ENCODE results near the gene MAP1S. TPM values are rescaled to one million over a fixed set of nuclear protein-coding genes. Genes with fewer than 3 reads are reported as not detected.

Gene MAP1S
- 115 and 116 TPM in 2 replicates for total RNA-seq (2021; fragmentation: NEBNext Ultra II Directional; extraction: Animal tissue kit (Norgen Biotek cat#: 25700))
- 66.7 and 161 TPM in 2 replicates for polyA plus RNA-seq (2011; rRNA removed)
- polyA plus RNA-seq (2011; cell fraction: cytosol; rRNA removed) = 36.1 TPM
- polyA plus RNA-seq (2011; cell fraction: nucleus; rRNA removed) = 88.4 TPM
- 82.0 to 146 TPM (median 135 TPM) in 4 replicates for polyA plus RNA-seq (2012, experiment 1 of 2)
- polyA plus RNA-seq (2012, experiment 2 of 2) = 65.2 TPM
- polyA plus RNA-seq (2013, experiment 1 of 2) = 49.7 TPM
- polyA plus RNA-seq (2013, experiment 2 of 2) = 45.9 TPM
- polyA minus RNA-seq (2011; rRNA and poly(A)+ RNA removed) = 67.0 and 81.2 TPM in 2 replicates
- 103 TPM for polyA minus RNA-seq (2011; cell fraction: cytosol; rRNA and poly(A)+ RNA removed)
- 39.2 TPM for polyA minus RNA-seq (2011; cell fraction: nucleus; rRNA and poly(A)+ RNA removed)
- long read RNA-seq, experiment 1, transcript MAP1S-201 (7 exons, 3,419 nt) = major isoform, 14 of 78 reads
- long read RNA-seq, experiment 1, partial matches to known transcripts = 58 of 78 reads
- long read RNA-seq, experiment 1, other reads (novel, unspliced or antisense) = 4 of 78 reads
- long read RNA-seq, experiment 2, partial matches to known transcripts = 0 of 1 reads
- long read RNA-seq, experiment 2, other reads (novel, unspliced or antisense) = 0 of 1 reads

GRCh38 chr19:17718947-17719711 is at the start of gene MAP1S:
Gene MAP1S (plus strand): TSS chr19:17719480. CDS start chr19:17719503, 23 bp downstream.
- peaks cover 0 to 6% (median 3%) of the 10 kb centered on the region in 4 experiments; a peak in 6 of 8 replicates for H3K36me3 ChIP-seq (ENCODE audit: control insufficient read depth in 2 of 4, insufficient read depth in 4 of 4, low read length in 3 of 4)
- peak within 1 kb of the TSS; percentile 37; the same call in 1 of the 2 replicates for H2AFZ ChIP-seq (ENCODE audit: low read length)
- peak within 1 kb of the TSS; percentile 46 for H4K5ac ChIP-seq (ENCODE audit: insufficient read length, low read depth, low read length)
- peak within 1 kb of the TSS; percentile 94 for H4K8ac ChIP-seq (ENCODE audit: extremely low read depth, insufficient read depth, low read length)
- H3K18ac ChIP-seq (ENCODE audit: extremely low read depth, low read length) = no peak within 1 kb of the TSS; the same call in 1 of the 2 replicates
- peak within 1 kb of the TSS; percentile 89 to 99 for H3K4me2 ChIP-seq (ENCODE audit: insufficient read depth in 1 of 2, low read depth in 2 of 2, low read length in 2 of 2)
- peak within 1 kb of the TSS; percentile 26 for H2BK120ac ChIP-seq (replicated peaks; ENCODE audit: low read depth, low read length)
- H2BK5ac ChIP-seq (ENCODE audit: low read depth, low read length) = peak within 1 kb of the TSS; percentile 52; the same call in 1 of the 2 replicates
- H3K56ac ChIP-seq (replicated peaks; ENCODE audit: insufficient read length, low read depth, low read length) = no peak within 1 kb of the TSS
- peaks cover 11 to 21% of the 10 kb centered on the region in 2 experiments for H4K20me1 ChIP-seq (replicated peaks in 1 of 2; ENCODE audit: control insufficient read depth in 1 of 2, insufficient read depth in 2 of 2, low read length in 2 of 2)
- DNase-seq (ENCODE audit: low read depth in 1 of 2, low spot score in 2 of 2) = peak; percentile 50 to 91
- H3K4me3 ChIP-seq (ENCODE audit: extremely low read depth in 1 of 4, insufficient read depth in 2 of 4, low read depth in 3 of 4, low read length in 4 of 4) = peak within 1 kb of the TSS; percentile 75 to 100 (median 83)
- no peak for FAIRE-seq
- CTCF ChIA-PET (ENCODE audit: partially characterized antibody) = interaction anchor here (0.8 to 3.6 kb wide), 7 partner anchors 15 to 235 kb away, joined by 3 to 21 read pairs (median 3); no protein-coding TSS in a partner anchor
- H3K27ac ChIP-seq (ENCODE audit: low read depth, low read length) = no peak within 1 kb of the TSS; the same call in 1 of the 2 replicates
- peaks cover 4 to 13% (median 6%) of the 10 kb centered on the region in 4 experiments for H3K4me1 ChIP-seq (replicated peaks in 1 of 4; ENCODE audit: control insufficient read depth in 3 of 4, insufficient read depth in 4 of 4, low read length in 3 of 4)
- peak within 1 kb of the TSS; percentile 93 for H2BK15ac ChIP-seq (ENCODE audit: low read length)
- WGBS, 2 experiments (ENCODE audit: extremely low coverage in 1 of 2, insufficient coverage in 1 of 2, insufficient read length in 1 of 2, insufficient replicate concordance in 2 of 2, low coverage in 1 of 2, low lambda C conversion rate in 2 of 2, missing lambda C conversion rate in 1 of 2) = 8% methylated on average over 28 of the region's 53 CpGs; no CpG with 5 or more reads in 1 of the 2 experiments
- 0 out of 2 replicates have a peak within 1 kb of the TSS, but pooled peaks have one; percentile 31 for H2BK12ac ChIP-seq (ENCODE audit: low read depth, low read length)
- H3K9ac ChIP-seq (replicated peaks in 1 of 4; ENCODE audit: extremely low read depth in 1 of 4, low read depth in 3 of 4, low read length in 3 of 4) = peak within 1 kb of the TSS; percentile 56 to 84 (median 64)
- H3K23ac ChIP-seq (ENCODE audit: insufficient read length) = no peak within 1 kb of the TSS
- POLR2A ChIA-PET (ENCODE audit: partially characterized antibody) = interaction anchor here (0.7 to 3.8 kb wide), 15 partner anchors 9 to 140 kb away, joined by 3 to 13 read pairs (median 3); no protein-coding TSS in a partner anchor
- H3K79me2 ChIP-seq (ENCODE audit: control insufficient read depth in 1 of 2, insufficient read depth in 2 of 2, low read length in 2 of 2) = peaks cover 17 to 32% of the 10 kb centered on the region in 2 experiments
- peaks cover 9% of the 10 kb centered on the region; the same call in 1 of the 2 replicates for H3K23me2 ChIP-seq (ENCODE audit: low read depth, low read length)
- H3K79me1 ChIP-seq (ENCODE audit: low read depth, low read length) = peaks cover 9% of the 10 kb centered on the region; the same call in 1 of the 2 replicates
- H4K91ac ChIP-seq (replicated peaks; ENCODE audit: insufficient read length, low read length) = peak within 1 kb of the TSS; percentile 5
- H3K4ac ChIP-seq (replicated peaks; ENCODE audit: insufficient read length, low read depth, low read length) = no peak within 1 kb of the TSS
- H3K27me3 ChIP-seq (replicated peaks in 1 of 4; ENCODE audit: control insufficient read depth in 3 of 4, extremely low read depth in 1 of 4, insufficient read depth in 3 of 4, low read length in 3 of 4) = no peaks in the 10 kb centered on the region
- H2BK20ac ChIP-seq (ENCODE audit: low read length) = no peak within 1 kb of the TSS
- no peaks in the 10 kb centered on the region for H3K9me3 ChIP-seq (ENCODE audit: insufficient read depth in 2 of 2, low read depth in 1 of 2, low read length in 1 of 2)
- no peak within 1 kb of the TSS for H3K14ac ChIP-seq (ENCODE audit: insufficient read length)
- H2AK5ac ChIP-seq (ENCODE audit: low read depth, low read length) = no peak within 1 kb of the TSS; the same call in 1 of the 2 replicates
- peak; percentile 95 for TF ChIP-seq PHF8 (conservative IDR thresholded peaks at IDR 0.05; ENCODE audit: low read depth, low read length)
- TF ChIP-seq CBX8 (IDR thresholded peaks at IDR 0.05; ENCODE audit: borderline replicate concordance, low read depth, low read length) = no peak
- TF ChIP-seq FOSL1 (IDR thresholded peaks at IDR 0.05; ENCODE audit: insufficient read depth, low read depth, low read length) = no peak
- TF ChIP-seq TEAD4 (IDR thresholded peaks at IDR 0.05; ENCODE audit: low read depth, low read length) = no peak
- no peak for TF ChIP-seq KDM5A (IDR thresholded peaks at IDR 0.05; ENCODE audit: low read length)
- no peak for TF ChIP-seq POU5F1 (IDR thresholded peaks at IDR 0.05; ENCODE audit: low read depth, low read length)
- no peak for TF ChIP-seq CTBP2 (IDR thresholded peaks at IDR 0.05; ENCODE audit: borderline replicate concordance, insufficient read depth, insufficient read length, low read length)
- TF ChIP-seq NRF1 (IDR thresholded peaks at IDR 0.05; ENCODE audit: low read depth, low read length) = no peak
